HEK293 (cell line): Measurements from ENCODE around the gene THOP1.

Experiments
- ATF2 ChIP-seq: fragments of 450-650 bp; formaldehyde crosslinking; IDR thresholded peaks from 2 replicates; pipeline ENCODE4 v1.5.1; 2016; ENCODE audit warnings: missing biosample characterization, missing genetic modification characterization, low read depth
- CTCF ChIP-seq: fragments of 450-650 bp; formaldehyde crosslinking; IDR thresholded peaks from 2 replicates; pipeline ENCODE4 v1.5.1; 2016; ENCODE audit warnings: missing biosample characterization, missing genetic modification characterization
- KLF10 ChIP-seq: fragments of 450-650 bp; IDR thresholded peaks from 2 replicates; pipeline ENCODE4 v1.5.1; 2018; ENCODE audit warnings: missing biosample characterization, mild to moderate bottlenecking, missing genetic modification characterization
- REST ChIP-seq: fragments of 450-650 bp; formaldehyde crosslinking; IDR thresholded peaks from 2 replicates; pipeline ENCODE4 v1.5.1; 2016; ENCODE audit warnings: missing biosample characterization, missing genetic modification characterization
- ZBTB8A ChIP-seq: fragments of 450-650 bp; formaldehyde crosslinking; IDR thresholded peaks from 2 replicates; pipeline ENCODE4 v1.5.1; 2016; ENCODE audit warnings: missing biosample characterization, missing genetic modification characterization
- ZNF658 ChIP-seq: fragments of 450-650 bp; formaldehyde crosslinking; IDR thresholded peaks from 2 replicates; pipeline ENCODE4; 2016; ENCODE audit warnings: missing biosample characterization, missing genetic modification characterization
- ZSCAN30 ChIP-seq: fragments of 450-650 bp; IDR thresholded peaks from 2 replicates; pipeline ENCODE4 v1.5.1; 2018; ENCODE audit warnings: missing biosample characterization, mild to moderate bottlenecking, missing genetic modification characterization, moderate library complexity

- no peak for TF ChIP-seq ZNF658 (tag by site-specific recombination)
- no peak for TF ChIP-seq KLF10 (tag by site-specific recombination)
- no peak for TF ChIP-seq CTCF (tag by site-specific recombination)
- TF ChIP-seq REST (tag by site-specific recombination), result no peak
- no peak for TF ChIP-seq ZSCAN30 (tag by site-specific recombination)
- no peak for TF ChIP-seq ATF2
- TF ChIP-seq ZBTB8A (tag by site-specific recombination), result no peak
Observed at GRCh38 chr19:2810141-2811091, 25.1 kb downstream of the THOP1 start.
